IPS-NIHi7 (cell line): Measurements from ENCODE around the gene EPC1.
"Not testable (repeated sequence)": the region's sequence is repeated elsewhere in the genome, so short reads cannot be mapped to it uniquely, and the experiment has no call there.

Source experiments
- DNase-seq: peaks from one replicate; pipeline ENCODE4 v3.0.0; 2012; ENCODE audit warnings: mixed read lengths; ENCODE audit errors: extremely low spot score

Gene EPC1

GRCh38 chr10:32372000-32372875 is 25.3 kb upstream of the EPC1 start:
- DNase-seq = no peak

GRCh38 chr10:32371101-32371500 is 24.1 kb upstream of the EPC1 start:
- DNase-seq = no peak

DNA sequence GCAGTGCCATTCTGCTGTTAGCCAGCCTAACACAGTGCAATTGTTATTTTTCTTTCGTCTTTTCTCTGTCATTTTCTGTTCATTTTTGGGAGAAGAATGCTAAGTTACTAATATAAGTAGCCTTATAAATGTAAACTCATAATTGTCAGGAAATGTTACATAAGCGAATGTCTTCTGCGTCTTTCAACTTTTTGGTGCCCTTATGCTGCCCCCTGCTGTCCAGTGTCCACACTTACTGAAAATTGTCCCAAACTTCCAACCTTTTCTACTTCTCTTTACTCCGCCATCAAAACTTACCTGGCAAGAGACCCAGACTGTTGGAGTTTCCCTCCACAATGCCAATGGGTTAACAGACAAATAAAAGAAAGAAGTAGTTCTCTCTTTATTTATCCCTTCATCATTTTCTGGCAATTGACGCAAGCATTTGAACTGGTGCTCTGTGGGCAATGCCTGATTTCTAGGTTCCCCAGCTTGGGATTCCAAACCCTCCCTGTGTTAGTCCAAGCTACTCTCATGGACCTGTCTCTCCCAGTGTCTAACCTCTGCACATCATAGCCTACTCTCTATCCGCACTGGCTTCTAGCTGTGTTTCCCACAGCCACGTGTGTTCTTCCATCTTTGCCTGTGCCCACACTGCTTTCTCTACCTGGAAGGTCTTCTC is 21.0 kb upstream of the EPC1 start:
- peak; percentile 48 for DNase-seq

- no peak for DNase-seq
These were observed 19.6 kb upstream of the EPC1 start for GRCh38 chr10:32366588-32366987.

DNA sequence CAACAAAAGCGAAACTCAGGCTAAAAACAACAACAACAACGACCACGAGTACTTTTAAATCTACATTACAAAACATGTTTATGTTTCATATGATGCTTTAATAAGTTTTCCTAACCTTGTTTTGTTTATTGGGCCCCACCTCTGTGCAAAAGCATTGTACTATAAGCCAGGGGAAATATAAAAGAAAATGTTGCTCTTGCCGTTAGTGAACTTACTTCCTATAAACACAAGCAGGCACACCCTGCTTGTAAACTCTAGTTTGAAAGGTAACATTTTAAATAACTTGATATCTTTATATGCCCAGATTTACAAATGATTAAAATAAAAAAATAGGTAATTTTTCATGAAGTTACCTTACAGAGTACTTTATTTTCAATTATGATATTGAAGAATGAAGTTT is 19.2 kb upstream of the EPC1 start:
- no peak for DNase-seq

GRCh38 chr10:32365404-32365803 is 18.4 kb upstream of the EPC1 start:
- DNase-seq = not testable (repeated sequence)

DNA sequence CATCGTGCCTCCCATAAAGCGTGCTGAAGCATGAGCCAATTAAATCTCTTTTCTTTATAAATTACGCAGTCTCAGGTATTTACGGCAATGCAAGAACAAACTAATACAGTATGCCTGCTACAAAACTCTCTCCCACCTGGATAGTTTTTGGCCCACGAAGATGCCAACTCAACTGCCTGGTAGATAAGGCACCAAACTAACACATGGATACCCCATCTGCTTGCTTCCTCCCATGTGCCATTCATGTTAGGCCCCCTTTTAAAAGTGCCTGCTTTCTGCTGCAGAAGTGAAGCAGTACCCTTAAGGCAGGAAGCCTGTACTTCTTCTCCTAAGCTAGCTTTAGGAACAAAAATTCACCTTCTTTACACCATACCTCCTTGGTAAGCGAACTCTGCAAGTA is 15.6 kb upstream of the EPC1 start:
- DNase-seq = no peak

DNA sequence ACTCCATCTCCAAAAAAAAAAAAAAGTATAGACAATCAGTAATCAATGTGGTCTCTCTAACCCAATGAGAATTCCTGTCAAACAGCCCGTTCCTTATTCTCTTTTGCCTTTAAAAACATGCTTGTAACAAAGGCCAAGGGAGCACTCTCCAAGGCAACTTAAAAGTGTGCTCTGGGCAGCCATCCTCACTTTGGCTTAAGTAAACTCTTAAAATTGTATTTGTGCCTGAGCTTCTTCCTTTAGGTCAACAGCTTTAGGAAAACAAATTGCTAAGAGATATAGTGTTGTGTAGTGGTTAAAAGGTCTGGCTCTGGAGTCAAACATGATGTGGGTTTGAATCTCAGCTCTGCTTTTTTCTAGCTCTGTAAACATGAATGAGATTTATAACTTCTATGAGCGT is 13.9 kb upstream of the EPC1 start:
- DNase-seq = no peak

DNA sequence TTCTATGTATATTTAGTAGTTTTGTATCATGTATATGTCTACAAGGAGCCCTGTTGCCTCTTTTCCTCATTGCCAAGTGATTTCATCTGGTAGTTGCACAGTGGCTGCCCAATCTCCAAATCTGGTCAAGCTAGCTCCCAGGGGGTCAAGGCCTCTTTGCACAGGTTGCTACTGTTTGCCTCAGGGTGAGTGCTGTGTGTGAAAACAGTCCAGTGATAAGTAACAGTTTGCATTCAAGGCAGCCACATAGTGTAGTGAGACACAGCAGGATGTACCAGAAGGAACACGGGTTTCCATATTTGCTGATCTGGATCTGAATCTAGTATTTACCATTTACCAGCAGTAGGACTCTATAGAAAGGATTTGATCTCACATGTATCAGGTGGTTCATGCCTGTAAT is 13.3 kb upstream of the EPC1 start:
- no peak for DNase-seq

DNA sequence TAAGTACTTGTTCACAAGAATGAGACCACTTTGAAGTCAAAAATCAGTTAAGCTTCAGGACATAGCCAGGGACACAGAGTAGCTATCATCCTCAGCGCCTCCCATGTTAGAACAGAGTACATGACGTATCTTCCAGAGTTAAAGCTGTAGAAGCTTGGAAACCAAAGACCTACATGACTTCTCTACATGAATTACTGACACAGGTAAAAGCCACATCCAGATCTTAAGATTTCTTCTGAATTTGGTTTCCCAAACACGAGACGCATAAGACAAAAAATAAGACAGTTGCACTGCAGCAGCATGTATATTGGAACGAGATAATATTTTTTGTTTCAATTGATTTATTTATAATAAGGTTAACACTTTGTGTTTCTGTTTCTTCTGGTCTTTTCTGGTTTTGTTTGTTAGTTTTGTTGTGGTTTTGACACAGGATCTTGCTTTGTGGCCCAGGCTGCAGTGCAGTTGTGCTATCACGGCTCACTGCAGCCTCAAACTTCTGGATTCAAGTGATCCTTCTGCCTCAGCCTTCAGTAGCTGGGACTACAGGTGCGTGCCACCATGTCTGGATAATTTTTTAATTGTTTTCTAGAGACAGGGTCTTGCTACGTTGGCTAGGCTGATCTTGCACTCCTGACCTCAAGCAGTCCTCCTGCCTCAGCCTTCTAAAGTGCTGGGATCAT is 10.2 kb upstream of the EPC1 start:
- DNase-seq = no peak

GRCh38 chr10:32354690-32355089 is 7.7 kb upstream of the EPC1 start:
- not testable (repeated sequence) for DNase-seq

GRCh38 chr10:32350811-32351350 is 3.9 kb upstream of the EPC1 start:
- DNase-seq = no peak

GRCh38 chr10:32349968-32350738 is 3.2 kb upstream of the EPC1 start:
- DNase-seq = no peak

DNA sequence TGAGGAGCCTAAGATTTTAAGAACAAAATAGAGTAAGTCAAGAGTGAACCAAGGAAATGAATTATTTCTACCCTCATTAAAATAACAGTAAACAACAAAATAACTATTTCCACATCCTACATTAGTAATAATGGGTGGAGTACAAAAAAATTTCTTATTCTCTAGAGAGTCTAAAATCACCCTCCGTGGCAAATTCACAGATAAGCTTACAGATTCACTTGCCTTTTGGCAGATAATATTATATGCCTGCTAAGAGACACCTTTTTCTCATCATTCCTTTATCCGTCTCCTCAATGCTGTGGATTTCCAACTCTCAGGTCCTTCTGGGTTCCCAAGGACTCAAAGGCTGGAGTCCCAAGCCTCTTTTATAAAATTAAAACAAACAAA is 2.2 kb upstream of the EPC1 start:
- no peak for DNase-seq

GRCh38 chr10:32348297-32349198 is 1.6 kb upstream of the EPC1 start:
- peak; percentile 23 for DNase-seq

DNA sequence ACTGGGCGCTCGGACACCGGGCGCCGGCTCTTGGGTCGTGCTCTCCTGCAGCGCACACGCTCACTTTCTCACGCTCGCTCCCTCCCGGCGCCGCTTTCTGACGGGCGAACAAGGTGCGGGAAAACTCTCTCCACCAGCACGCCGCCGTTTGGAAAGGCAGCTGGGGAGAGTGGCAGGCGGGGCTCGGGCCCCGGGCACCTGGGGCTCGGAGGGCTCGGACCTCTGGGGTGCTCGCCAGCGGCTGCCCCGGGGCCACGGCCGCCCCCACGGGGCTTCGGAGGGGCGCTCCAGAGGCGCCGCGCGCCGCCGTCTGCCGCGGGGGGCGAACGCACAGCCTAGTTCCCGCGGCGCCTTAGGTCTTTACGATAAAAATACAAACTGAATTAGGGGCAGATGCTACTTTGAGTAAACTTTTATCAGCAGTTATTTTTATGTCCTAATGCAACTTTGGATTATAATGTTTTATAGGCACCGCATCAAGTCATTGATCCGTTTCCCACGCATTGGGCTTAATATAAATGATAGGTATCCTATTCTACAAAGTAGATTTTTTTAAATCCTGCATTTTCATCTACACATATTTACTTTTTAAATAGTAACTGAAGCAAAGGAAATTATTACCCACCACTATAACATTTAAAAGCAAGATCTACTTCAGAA is 535 bp upstream of the EPC1 start:
- DNase-seq = no peak

GRCh38 chr10:32346134-32346550 is 816 bp downstream of the EPC1 start:
- DNase-seq = peak; percentile 95

- DNase-seq = no peak
These were observed 5.4 kb downstream of the EPC1 start for GRCh38 chr10:32341596-32341995.

GRCh38 chr10:32340596-32341180 is 6.3 kb downstream of the EPC1 start:
- no peak for DNase-seq

- DNase-seq = no peak
These were observed 8.7 kb downstream of the EPC1 start for GRCh38 chr10:32338262-32338661.
